Smooth muscle cell (in vitro differentiated cells): ENCODE measurements around the gene UNC5CL. TPM values are rescaled to one million over a fixed set of nuclear protein-coding genes. Genes with fewer than 3 reads are reported as not detected.

Experiments used
- DNase-seq: peaks from one replicate; lab custom pipeline; 2025; ENCODE audit not compliant: unreplicated experiment; lab: John Stamatoyannopoulos, UW
- H2AFZ ChIP-seq: fragments of 200-600 bp; sonication (generic); 2 replicates; pipeline ENCODE4 v1.6.0; 2016; ENCODE audit warnings: antibody characterized with exemption, low read depth, mild to moderate bottlenecking
- H3F3A ChIP-seq: fragments of 200-600 bp; sonication (generic); 2 replicates; pipeline ENCODE4 v1.6.0; 2017; ENCODE audit warnings: antibody characterized with exemption, low read depth
- H3K27ac ChIP-seq: fragments of 200-600 bp; sonication (generic); 2 replicates; pipeline ENCODE4 v1.5.1; 2016; ENCODE audit warnings: low read depth, mild to moderate bottlenecking
- H3K27me3 ChIP-seq: fragments of 200-600 bp; sonication (generic); 2 replicates; pipeline ENCODE4 v1.6.1; 2016; ENCODE audit warnings: low read depth, mild to moderate bottlenecking
- H3K36me3 ChIP-seq: fragments of 200-600 bp; sonication (generic); 2 replicates; pipeline ENCODE4 v1.5.1; 2016; ENCODE audit warnings: low read depth
- H3K4me1 ChIP-seq: fragments of 200-600 bp; sonication (generic); 2 replicates; pipeline ENCODE4 v1.5.1; 2016; ENCODE audit warnings: low read depth
- H3K4me2 ChIP-seq: fragments of 200-600 bp; sonication (generic); 2 replicates; pipeline ENCODE4 v1.6.0; 2016; ENCODE audit warnings: mild to moderate bottlenecking
- H3K4me3 ChIP-seq: fragments of 200-600 bp; sonication (generic); 2 replicates; pipeline ENCODE4 v1.5.1; 2016; ENCODE audit warnings: mild to moderate bottlenecking
- H3K79me2 ChIP-seq: fragments of 200-600 bp; sonication (generic); 2 replicates; pipeline ENCODE4 v1.6.0; 2016; ENCODE audit warnings: low read depth, mild to moderate bottlenecking
- H3K9ac ChIP-seq: fragments of 200-600 bp; sonication (generic); 2 replicates; pipeline ENCODE4 v1.6.0; 2016; ENCODE audit warnings: low read depth
- H3K9me3 ChIP-seq: fragments of 200-600 bp; sonication (generic); replicated peaks from 2 replicates; pipeline ENCODE4 v1.5.1; 2016; ENCODE audit warnings: low read depth
- H4K20me1 ChIP-seq: fragments of 200-600 bp; sonication (generic); 2 replicates; pipeline ENCODE4 v1.6.0; 2016; ENCODE audit warnings: low read depth
- CTCF ChIP-seq: fragments of 200-600 bp; sonication (generic); IDR thresholded peaks from 2 replicates; pipeline ENCODE4 v1.5.1; 2017; ENCODE audit warnings: borderline replicate concordance, mild to moderate bottlenecking, antibody characterized with exemption; ENCODE audit not compliant: insufficient read depth, poor library complexity, severe bottlenecking
- WGBS: methylation state at CpG from one replicate; pipeline ENCODE4 v1.1.7; 2016; ENCODE audit warnings: low lambda C conversion rate; 5-methylcytosine and 5-hydroxymethylcytosine counted together
- polyA plus RNA-seq: library from polyadenylated mRNA; unstranded; fragments of >200 nt; fragmentation: Nextera tagmentation; extraction: Ambion mirVana; gene quantifications from 2 replicates; pipeline ENCODE4 v1.2.1, GENCODE V29; 2016
- total RNA-seq: library from RNA; depleted of rRNA; stranded (reverse); fragments of >200 nt; gene quantifications from 2 replicates; pipeline ENCODE4 v1.2.3, GENCODE V29; 2014

Gene UNC5CL
- total and polyA plus RNA-seq, 2 experiments from 2014 or later: 1.1 to 3.4 TPM

GRCh38 chr6:41040940-41041536 lies 2.0 kb upstream of the UNC5CL start:
- WGBS: 100% methylated on average over 1 of the region's 1 CpG
- Histone ChIP-seq H3K4me2 (no peak overlapping the region), H3K27ac (no peak overlapping the region), H3K9me3 (no peaks in the 10 kb centered on the region), H3K4me1 (no peaks in the 10 kb centered on the region), H3K27me3 (no peaks in the 10 kb centered on the region), H3K36me3 (no peaks in the 10 kb centered on the region), H3F3A (no peaks in the 10 kb centered on the region), H2AFZ (no peak overlapping the region), H3K4me3 (no peak overlapping the region), H4K20me1 (no peaks in the 10 kb centered on the region), H3K9ac (no peak overlapping the region), H3K79me2 (no peaks in the 10 kb centered on the region)
- no peak for TF ChIP-seq CTCF
- DNase-seq: no peak

- no peaks in the 10 kb centered on the region for H3K27me3 ChIP-seq
- no peak overlapping the region for H2AFZ ChIP-seq
- H3K27ac ChIP-seq: no peak overlapping the region
- no peaks in the 10 kb centered on the region for H3F3A ChIP-seq
- no peak overlapping the region for H3K4me3 ChIP-seq
- H3K36me3 ChIP-seq: no peaks in the 10 kb centered on the region
- TF ChIP-seq CTCF: no peak
- H3K79me2 ChIP-seq: no peaks in the 10 kb centered on the region
- H4K20me1 ChIP-seq: no peaks in the 10 kb centered on the region
- no peak overlapping the region for H3K9ac ChIP-seq
- no peak overlapping the region for H3K4me2 ChIP-seq
- no peaks in the 10 kb centered on the region for H3K9me3 ChIP-seq
- no peaks in the 10 kb centered on the region for H3K4me1 ChIP-seq
- DNase-seq: no peak
- 71% methylated on average over 6 of the region's 6 CpGs for WGBS
Measured at GRCh38 chr6:41040101-41040939, 1.3 kb upstream of the UNC5CL start.

- H3K4me2 ChIP-seq: no peak overlapping the region
- H3K9me3 ChIP-seq: no peaks in the 10 kb centered on the region
- no peaks in the 10 kb centered on the region for H3F3A ChIP-seq
- no peaks in the 10 kb centered on the region for H3K4me1 ChIP-seq
- peak overlapping the region; percentile 14 for H3K4me3 ChIP-seq
- H3K27me3 ChIP-seq: no peaks in the 10 kb centered on the region
- no peak overlapping the region for H3K27ac ChIP-seq
- no peak overlapping the region for H3K9ac ChIP-seq
- no peak for DNase-seq
- H3K79me2 ChIP-seq: no peaks in the 10 kb centered on the region
- 100% methylated on average over 3 of the region's 3 CpGs for WGBS
- no peak overlapping the region for H2AFZ ChIP-seq
- H3K36me3 ChIP-seq: no peaks in the 10 kb centered on the region
- no peak for TF ChIP-seq CTCF
- H4K20me1 ChIP-seq: no peaks in the 10 kb centered on the region
Measured at GRCh38 chr6:41038205-41038604, 816 bp downstream of the UNC5CL start.
